NCI-H2171 treated with DMSO at 0.1 percent for 48 hours (cell line): ENCODE data around the gene RCAN3.
"Not testable (repeated sequence)": the region's sequence is repeated elsewhere in the genome, so short reads cannot be mapped to it uniquely, and the experiment has no call there.

Source experiments
- DNase-seq: peaks from one replicate; lab custom pipeline; 2025; lab: John Stamatoyannopoulos, UW

The RCAN3 gene

DNA sequence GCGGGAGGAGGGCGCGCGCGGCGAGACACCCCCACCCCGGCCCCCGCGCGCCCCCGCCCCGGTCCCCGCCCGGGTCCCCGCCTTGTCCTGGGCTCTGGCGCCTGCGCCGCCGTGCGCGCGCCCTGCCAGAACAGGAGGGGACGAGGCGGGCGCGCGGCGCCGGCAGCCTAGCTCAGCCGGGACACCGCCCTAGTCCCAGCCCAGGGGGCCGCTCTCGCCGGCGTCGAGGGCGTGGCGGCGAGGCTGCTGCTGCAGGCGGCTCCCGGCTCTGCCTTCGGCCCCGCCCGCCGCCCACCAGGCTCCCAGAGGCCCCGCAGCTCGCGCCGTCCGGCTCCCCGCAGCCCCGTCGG lies at the start of gene RCAN3:
RCAN3 (plus strand) TSS at position 128 of the 350 bp plus-strand sequence. CDS start 11,537 bp downstream, outside the sequence.
- DNase-seq = peak; percentile 92

DNA sequence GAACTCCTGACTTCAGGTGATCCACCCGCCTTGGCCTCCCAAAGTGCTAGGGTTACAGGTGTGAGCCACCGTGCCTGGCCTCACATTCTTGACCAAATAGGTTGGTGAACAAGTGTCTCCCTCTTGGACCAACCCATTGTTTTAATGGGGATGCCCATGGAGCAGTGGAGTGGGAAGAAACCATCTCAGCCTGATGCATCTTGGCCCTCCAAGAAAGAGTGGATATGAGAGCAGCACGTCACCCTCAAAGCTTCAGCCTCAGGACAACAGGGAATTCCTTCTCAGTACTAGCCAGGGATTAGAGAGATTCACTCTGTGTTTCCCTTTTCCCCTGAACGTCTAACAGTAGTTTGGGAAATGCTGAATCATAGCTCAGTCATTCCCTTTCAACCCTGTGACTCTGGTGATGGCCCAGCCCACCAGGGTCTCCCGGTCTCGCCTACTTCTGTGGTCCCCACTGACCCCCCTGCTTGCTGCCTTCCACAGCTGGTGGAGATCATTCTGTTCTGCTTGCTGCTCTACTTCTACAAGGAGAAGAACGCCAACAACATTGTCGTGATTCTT lies 49.6 kb upstream of the RCAN3 start:
- no peak for DNase-seq

DNA sequence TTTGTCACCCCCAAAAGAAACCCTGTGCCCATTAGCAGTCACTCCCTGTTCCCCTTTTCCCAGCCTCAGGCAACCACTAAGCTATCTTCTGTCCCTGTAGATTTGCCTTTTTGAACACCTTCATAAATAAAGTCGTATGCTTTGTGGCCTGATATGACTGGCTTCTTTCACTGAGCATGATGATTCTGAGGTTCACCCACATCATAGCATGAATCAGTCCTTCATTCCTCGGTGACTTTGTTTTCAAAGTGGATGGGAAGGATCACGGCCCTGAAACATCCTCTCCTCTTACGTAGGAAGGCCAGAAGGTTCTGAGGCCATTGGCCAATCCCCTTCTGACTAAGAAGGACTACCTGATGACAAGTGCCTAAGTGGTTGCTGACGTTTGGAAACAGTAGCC lies 48.0 kb upstream of the RCAN3 start:
- no peak for DNase-seq

DNA sequence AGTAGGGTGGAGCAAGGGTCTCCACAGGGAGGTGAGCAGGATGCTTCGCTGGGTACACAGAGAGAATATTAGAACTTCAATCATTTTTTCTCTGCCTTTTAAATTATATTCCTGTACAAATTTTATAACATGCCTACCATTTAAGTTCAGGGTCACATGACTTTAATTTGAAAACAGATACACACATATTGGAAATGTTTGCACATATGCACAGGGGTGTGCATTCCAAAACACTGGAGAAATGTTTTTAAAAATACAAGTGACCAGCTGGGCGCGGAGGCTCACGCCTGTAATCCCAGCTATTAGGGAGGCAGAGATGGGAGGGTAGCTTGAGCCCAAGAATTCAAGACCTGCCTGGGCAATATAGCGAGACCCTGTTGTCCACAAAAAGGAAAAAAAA lies 47.4 kb upstream of the RCAN3 start:
- no peak for DNase-seq

DNA sequence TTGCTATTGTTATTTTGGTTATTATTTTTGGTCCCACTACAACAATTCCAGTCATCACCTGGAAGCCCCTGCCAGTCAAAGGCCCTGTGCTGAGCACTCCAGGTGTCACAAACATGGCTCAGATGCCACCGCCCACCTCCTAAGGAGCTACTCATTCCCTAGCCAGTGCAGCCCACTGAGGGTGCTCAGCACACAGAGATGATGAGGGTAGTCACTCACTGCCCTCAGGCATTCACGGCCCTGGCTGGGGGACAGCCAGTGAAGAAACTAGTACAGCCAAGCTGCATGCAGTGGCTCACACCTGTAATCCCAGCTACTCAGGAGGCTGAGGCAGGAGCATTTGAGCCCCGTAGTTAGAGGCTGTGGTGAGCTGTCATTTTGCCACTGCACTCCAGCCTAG lies 44.8 kb upstream of the RCAN3 start:
- no peak for DNase-seq

DNA sequence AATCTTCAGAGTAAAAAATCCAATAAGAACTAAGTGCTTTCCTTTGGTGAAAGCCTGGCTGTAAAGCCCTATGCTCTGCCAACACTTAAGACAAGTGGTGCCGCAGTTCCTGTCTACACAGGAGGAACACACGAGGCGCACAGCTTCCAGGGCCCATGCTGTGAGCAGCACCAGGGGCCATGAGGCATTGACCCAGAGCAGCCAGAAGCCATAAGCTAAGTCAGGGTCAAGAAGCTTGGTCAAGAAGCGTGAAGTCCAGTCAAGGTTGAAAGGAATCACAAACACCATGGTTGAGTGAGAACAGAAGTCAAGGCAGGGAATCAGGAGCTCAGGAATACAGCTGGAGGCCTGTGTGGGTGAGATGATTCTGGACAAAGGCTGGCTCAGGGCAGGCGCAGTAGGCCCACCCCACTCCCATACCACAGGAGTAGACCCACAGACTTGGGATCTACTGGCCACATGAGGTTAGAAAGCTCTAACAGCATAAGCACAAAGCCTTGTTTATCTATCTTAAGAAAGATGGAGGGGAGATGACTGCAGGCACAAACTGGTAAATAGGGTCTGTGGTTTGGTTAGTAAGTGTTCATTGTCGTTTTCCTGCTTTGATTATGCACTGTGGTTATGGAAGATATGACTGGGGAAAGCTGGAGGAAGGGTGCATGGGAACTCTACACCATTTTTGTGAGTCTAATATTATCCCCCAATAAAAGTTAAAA lies 42.9 kb upstream of the RCAN3 start:
- DNase-seq = no peak

DNA sequence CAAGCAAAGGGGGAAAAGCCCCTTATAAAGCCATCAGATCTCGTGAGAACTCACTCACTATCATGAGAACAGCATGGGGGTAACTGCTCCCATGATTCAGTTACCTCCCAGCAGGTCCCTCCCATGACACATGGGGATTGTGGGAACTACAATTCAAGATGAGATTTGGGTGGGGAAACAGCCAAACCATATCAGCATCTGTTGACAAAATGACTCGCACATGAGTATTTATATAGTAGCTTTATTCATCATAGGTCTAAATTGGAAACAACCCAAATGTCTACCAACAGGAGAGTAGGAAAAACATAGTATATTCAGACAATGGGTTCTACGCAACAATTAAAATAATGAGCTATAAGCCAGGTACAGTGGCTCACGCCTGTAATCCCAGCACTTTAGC lies 40.5 kb upstream of the RCAN3 start:
- not testable (repeated sequence) for DNase-seq

DNA sequence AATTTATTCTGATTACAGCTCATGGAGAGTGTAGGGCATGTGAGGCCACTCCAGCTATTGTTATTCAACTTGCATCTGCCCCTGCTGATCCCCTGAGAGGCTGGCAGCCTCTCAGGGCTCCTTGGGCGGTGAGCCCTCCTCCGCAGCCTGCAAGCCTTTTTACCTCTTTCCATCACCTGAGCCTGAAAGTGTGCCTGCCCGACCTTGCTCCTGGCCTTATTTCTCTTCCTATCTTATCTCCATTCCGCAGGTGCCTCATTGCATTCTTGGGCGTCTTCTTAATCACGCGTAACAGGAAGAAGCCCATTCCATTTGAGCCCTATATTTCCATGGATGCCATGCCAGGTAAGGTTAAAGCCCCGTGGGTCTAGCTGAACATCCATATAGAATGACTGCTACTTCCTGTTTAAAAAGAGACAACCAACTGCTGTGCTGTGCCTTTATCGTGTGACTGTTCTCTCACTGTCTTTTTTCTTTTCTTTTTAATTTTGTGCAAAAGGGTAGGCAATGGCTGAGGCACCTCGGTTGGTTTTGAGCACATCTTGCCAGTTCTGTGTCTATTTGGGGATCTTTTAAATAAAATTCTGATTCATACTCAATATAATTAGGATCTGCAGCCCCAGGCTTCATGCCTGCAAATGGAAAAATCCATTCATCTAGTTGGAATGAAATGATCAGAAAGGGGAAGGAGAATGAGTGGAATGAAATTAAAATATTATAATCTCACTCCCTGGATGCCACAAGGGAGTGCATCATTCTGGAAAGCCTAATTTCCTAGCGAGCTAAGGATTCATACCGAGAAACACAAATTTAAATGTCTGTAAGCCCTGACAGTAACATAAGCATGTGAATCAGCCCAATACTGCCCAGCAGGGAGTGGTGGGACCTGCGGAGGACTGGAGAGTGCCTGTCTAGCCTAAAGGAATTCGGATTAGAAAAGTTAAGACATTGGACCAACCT lies 38.6 kb upstream of the RCAN3 start:
- DNase-seq = peak; percentile 53

DNA sequence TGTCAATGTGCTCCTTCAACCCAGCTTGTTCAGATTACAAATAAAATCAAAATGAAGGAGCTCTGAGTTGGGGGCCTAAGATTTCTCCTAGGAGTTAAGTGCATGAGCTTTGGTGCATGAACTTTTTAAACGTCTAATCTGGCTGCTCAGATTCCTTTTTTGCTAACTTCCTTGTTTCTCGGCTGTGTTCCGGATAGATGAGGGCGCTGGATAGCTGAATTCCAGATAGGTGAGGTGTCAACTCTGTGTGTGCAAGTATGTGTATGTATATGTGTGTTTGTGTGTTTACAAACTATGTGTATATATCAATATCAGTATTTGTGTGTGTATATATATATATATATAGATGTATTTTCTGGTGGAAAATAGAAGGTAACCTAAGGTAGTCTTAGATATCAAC lies 37.5 kb upstream of the RCAN3 start:
- no peak for DNase-seq

DNA sequence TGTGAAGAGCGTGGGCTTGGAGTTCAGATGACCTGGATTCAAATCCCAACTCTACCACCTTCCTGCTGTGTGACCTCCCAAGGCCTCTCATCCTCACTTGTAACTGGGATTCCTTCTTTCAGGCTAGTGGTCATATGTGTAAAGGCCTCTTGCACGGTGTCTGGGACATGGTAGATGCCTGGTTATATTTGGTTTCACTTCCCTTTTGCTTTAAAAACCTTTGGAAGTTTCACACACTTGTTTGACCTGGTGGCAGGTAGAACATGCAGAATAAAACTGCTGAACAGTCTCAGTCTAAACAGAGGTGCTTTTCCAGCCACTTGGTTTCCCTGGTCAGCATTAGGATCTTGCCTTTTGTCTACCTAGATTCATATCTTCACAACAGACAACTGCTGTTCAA lies 37.0 kb upstream of the RCAN3 start:
- DNase-seq = no peak

DNA sequence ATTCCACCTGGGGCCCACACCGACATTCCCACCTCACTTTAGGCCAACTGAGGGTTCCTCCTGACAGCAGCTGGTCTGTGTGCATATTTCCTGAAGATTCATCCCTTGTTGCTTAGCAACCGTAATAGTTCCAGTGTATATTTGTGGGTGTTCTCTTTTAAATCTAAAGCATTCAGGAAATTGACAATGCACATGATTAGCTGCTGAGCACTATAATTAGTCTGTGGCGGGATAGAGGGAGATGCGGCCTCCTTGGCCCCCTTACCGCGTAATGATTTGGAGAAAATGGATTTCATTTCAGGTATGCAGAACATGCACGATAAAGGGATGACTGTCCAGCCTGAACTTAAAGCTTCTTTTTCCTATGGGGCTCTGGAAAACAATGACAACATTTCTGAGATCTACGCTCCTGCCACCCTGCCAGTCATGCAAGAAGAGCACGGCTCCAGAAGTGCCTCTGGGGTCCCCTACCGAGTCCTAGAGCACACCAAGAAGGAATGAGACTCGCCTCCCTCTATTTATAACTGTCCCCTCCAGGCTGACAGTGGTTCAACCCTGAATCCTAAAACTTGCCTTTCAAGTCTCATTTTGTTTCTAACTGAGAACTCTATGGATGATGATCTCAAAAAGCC lies 33.8 kb upstream of the RCAN3 start:
- DNase-seq = no peak

DNA sequence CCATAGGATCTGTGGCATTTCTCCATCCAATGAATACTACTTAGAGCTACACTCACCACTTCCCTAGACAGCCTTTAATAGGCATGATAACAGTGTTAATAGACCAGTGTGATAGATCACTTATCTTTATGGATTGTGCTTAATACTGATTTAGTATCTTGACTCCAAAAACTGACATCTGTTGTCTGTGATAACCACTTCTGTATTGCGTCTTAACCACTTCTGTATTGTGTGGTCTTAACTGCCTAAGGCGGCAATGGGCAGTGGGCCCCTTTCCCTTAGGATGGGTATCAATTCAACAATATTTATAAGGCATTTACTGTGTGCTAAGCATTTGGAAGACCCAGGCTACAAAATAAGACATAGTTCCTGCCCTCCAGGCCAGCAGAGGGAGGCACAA lies 32.0 kb upstream of the RCAN3 start:
- DNase-seq = no peak

DNA sequence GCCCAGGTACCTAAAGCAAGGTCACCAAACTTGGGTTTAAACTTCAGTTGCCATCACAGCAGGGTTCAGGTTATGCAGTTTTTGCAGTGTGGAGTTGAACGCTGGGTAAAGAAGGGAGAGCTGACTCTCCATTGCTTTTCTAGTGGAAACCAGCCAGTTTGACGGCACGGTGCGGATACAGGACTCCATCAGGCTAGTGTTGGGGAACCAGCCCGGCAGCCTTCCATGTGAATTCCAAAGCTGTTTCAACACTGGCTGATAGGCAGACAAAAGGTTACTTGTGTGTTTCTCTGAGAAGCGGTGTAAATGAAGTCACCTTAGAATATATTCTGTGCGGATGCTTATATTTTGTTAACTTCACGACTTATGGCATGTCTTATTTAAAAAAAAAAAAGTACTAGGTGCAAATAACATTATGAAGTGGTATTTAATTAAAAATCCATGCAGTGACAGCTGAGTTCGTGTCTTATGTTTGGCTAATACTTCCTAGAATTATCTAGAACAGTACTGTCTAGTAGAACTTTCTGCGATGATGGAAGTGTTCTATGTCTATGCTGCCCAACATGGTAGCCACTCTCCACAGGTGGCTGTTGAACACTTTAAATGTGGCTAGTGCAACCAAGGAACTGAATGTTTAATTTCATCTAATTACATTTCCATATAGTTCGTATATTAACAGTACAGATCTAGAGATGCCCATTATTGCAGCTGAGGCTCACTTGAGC lies 29.9 kb upstream of the RCAN3 start:
- no peak for DNase-seq

DNA sequence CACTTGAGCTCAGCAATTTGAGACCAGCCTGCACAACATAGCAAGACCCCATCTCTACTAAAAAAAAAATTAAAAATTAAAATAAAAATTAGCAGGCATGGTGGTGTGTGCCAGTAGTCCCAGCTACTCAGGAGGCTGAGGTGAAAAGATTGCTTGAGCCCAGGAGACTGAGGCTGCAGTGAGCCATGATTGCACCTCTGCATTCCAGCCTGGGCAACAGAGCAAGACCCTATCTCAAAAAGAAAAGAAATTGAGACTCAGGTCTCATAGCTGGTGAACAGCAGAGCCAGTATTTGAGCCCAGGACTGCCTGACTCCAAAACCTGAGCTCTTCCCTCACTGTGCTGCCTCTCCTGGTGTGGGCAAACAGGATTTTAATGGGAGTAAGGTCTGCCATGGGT lies 28.4 kb upstream of the RCAN3 start:
- no peak for DNase-seq

DNA sequence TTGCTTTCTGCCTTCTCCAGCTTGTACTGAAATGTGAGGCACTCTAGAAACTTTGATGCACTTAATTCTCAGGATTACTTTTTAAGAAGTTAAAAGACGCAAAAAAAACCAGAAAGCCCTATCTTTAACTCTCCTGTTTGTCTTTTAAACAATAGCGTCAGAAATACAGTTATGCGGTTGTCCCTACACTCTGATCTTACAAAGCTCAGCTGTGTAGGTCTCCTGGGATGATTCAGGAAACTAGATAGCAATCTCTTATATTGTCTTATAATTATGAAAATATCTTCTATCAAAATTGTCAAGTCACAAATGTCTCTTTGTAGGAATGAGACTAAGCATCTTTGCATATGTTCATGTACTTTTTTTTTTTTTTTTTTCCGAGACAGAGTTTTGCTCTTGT lies 26.9 kb upstream of the RCAN3 start:
- no peak for DNase-seq

DNA sequence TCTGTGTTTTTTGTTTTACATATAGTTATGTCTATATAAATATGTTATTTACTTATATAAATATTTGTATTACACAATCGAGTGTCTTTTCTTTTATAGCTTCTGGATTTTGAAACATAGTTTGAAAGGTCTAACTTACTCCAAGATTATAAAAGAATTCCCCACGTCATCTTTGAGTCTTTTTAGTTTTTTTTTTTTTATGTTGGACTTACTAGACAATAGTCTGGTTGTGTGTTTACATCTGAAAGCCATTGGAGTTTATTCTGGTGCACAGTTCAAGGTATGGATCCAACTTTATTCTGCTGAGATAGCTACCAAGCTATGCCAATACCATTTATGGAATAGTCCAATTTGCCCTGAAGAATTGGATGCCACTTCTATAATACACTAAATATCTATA lies 26.1 kb upstream of the RCAN3 start:
- no peak for DNase-seq

DNA sequence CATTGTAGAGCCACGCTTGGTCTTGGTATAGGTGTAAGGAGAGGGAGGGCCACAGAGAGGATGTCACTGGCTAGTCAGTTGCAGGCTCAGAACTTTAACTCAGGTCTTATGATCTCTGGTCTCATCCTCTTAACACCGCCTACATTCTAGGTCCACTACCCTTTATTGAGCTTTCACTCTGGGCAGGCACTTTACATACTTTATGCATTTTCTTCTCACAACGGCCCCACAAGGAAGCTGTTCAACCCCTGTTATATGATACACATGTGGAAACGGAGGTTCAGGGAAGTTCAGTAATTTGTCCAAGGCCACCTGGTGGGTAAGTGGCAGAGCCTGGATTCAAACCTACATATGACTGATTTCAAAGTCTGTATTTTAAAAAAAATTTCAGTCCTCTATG lies 25.3 kb upstream of the RCAN3 start:
- no peak for DNase-seq

DNA sequence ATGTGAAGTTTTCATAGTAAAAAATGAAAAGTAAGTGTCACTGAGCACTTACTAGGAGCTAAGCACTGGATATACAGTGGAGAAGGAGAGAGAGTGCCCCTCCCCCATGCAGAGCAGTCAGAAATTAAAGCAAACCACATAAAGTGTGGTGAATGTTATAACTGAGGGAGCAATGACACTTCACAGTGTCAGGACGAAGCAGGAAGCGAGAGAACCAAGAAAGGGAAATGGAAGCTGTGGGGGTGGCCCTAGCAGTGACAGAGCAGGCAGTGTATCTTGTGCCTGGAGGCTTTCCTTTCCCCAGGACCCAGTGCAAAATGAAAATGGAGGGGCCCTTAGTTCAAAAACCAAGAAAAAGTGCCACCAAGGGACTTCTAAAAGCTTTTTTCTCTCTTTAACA lies 21.5 kb upstream of the RCAN3 start:
- DNase-seq = no peak

DNA sequence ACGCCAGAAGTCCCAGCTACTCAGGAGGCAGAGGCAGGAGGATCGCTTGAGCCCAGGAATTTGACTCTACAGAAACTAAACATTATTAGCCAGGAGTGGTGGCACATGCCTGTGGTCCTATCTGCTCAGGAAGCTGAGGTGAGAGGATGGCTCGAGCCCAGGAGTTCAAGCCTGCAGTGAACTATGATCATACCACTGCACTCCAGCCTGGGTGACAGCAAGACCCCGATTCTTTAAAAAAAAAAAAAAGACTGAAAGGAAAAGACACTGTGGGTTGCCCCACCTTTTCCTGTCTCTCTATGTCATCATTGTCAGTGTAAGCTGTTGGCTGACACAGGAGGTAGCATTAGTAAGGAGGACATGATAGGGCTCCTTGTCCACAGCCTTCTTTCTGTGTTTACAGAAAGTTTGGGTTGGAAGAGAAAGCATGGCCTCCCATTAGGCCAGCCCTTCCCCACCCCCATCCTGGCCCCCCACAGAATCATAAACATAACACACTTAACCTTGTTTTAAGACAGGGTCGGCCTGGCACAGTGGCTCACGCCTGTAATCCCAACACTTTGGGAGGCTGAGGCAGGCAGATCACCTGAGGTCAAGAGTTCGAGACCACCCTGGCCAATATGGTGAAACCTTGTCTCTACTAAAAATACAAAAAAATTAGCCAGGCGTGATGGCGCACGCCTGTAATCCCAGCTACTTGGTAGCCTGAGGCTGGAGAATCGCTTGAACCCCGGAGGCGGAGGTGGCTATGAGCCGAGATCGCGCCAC lies 20.6 kb upstream of the RCAN3 start:
- no peak for DNase-seq

DNA sequence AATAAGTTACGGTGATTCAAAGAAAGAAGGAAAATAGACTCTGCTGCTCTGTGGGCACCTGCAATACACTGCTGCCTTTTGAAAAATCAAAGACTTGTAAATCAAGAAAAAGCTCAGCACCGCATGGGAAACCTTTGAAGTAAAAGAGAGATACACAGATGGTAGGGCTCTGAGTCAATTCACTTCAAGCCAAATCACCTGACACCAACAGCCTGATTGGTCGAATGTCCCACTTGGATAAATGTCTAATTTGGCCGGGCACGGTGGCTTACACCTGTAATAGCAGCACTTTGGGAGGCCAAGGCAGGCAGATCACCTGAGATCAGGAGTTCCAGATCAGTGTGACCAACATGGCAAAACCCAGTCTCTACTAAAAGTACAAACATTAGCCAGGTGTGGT lies 19.2 kb upstream of the RCAN3 start:
- DNase-seq = no peak

DNA sequence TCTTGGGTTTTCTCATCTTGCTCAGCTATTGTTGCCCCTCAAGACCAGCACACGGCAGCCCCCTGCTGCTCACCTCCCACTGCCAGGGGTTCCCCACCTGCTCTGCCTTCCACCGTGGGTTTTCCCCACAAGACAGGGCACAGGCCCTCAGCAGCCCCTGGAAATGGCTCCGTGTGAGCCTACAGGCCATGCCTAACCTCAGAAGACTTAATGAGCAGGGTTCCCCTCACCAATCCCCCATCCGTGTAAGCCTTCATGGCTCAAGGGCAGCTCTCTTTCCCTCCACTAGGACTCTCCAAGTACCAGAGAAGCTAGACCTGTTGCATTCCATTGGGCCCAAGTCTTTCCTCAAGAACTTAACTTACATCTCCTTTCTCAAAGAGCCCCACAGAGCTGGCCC lies 18.4 kb upstream of the RCAN3 start:
- no peak for DNase-seq
